ENCODE results near the gene PAX2.

Gene PAX2

DNA sequence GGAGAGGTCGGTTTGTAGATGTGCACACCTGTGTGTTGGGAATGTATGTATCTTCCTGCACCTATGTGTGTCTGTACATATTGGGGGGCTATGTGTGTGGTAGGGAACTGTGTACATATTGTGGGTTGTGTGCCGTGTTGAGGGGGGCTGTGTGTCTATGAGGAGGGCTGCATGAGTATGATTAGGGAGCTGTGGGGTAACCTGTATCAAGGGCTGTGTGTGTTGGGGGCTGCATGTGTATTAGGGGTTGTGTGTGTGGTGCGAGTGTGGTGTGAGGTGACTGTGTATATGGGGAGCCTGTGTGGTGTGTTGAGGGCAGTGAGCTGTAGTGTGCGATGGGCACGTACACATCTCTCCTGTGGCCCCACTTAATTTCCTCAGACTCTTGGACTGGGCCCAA is 22.2 kb upstream of the PAX2 start:
- no peak for DNase-seq
- in situ Hi-C loops (cut with HindIII; ENCODE audit: low pct_ligation_motif_present, low pct_unique_long_range_greater_than_20kb, low sequenced_read_pairs): no loop called here

DNA sequence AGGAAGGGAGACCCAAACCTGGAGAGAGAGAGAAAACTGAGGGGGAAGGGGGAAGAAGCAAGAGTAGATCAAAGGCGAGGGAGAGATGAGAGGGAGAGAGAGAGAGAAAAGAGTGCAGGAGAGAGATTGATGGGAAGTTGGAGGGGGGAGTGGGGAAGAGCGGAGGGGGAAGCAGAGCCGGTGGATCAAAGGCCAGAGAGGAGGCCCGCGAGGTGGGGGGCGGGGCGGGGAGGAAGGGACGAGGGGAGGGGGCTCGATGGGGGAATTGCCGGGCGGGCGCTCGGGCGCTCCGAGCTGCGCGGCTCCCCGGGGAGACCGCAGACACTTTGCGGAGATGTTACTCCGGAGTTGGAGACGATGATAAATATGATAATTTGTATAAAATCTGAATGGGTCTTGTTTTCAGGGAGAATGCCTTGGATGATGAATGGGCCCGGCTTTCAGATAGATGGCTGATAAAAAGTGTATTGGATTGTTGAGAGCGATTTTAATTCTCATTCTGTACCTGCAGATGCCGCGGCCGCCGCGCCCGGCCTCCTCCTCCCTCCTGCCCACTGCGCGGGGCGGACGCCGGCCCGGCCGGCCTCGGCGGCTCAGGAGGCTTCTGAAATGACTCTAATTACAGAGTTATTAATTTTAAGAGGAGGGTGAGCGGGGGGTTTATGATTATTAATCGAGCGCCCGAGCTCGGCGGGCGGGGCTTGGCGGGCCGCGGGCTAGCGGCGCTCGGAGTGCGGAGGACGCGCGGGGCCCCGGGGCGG is 21.4 kb upstream of the PAX2 start:
- in situ Hi-C loops (cut with HindIII; ENCODE audit: low pct_ligation_motif_present, low pct_unique_long_range_greater_than_20kb, low sequenced_read_pairs): no loop called here
- DNase-seq: no peak

DNA sequence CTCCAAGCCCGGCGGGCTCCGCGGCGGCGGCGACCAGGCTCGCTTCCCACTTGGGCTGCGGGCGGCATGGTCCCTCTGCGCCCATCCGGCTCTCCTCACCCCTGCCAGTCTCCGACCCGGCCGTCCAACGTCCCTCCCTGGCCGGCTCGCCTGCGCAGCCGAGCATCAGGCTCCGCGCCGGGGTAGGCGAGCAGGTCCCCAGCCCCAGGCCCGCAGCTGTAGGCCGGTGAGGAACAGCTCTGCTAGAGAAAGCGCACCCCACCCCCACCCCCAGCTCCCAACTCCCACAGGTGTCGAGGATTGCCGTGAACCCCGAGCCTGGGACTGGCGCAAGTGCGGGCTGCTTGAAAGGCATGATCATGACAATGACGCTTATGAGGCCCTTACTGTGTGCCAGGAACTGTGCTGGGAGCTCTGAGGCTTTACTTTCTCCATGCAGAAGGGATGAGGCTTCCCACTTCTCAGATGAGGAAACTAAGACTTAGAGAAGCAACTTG is 20.8 kb upstream of the PAX2 start:
- no peak for DNase-seq
- in situ Hi-C loops (cut with HindIII; ENCODE audit: low pct_ligation_motif_present, low pct_unique_long_range_greater_than_20kb, low sequenced_read_pairs): no loop called here

DNA sequence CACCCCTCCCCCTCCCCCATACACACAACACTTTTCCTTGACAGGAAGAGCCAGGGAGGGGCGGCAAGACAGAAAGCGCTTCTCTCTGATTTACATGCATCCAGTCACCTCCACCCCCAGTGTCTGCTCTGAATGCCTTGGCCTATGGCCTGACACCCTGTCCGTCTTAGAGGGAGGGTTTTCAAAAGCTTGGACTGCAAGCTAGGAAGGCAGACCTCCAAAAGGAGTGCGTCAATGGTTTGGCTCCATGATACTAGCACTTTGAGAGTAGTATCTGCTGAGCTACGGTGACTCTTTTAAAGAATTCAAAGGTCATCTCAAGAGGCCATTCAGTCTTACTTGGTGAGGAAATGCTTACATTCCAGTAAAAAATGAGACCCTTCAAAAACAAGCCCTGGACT is 20.3 kb upstream of the PAX2 start:
- DNase-seq: no peak
- in situ Hi-C loops (cut with HindIII; ENCODE audit: low pct_ligation_motif_present, low pct_unique_long_range_greater_than_20kb, low sequenced_read_pairs): no loop called here

DNA sequence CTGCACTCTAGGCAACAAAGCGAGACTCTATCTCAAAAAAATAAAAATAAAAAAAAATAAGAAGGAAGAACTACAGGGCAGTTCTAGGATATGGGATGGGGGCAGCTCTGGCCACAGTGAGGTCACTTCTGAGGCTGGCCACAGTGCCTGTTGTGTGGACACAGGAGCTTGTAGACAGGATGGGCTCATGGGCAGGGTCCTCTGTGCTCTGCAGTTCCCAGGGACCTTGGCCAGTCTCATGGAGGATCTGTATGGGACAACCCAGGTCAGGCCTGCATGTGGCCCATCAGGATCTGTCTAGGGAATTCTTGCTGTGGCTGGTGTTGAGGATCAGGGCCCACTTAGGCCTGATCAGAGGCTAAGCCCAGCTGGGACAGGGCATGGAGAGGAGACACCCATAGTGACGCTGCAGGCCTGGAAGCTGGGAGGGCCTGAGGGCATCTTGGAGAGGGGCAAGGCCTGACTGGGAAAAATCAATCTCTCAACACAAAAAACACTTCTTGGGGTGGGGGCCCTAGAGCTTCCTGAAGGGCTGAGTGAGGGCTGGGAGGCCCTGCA is 19.4 kb upstream of the PAX2 start:
- no peak for DNase-seq
- in situ Hi-C loops (cut with HindIII; ENCODE audit: low pct_ligation_motif_present, low pct_unique_long_range_greater_than_20kb, low sequenced_read_pairs): no loop called here

DNA sequence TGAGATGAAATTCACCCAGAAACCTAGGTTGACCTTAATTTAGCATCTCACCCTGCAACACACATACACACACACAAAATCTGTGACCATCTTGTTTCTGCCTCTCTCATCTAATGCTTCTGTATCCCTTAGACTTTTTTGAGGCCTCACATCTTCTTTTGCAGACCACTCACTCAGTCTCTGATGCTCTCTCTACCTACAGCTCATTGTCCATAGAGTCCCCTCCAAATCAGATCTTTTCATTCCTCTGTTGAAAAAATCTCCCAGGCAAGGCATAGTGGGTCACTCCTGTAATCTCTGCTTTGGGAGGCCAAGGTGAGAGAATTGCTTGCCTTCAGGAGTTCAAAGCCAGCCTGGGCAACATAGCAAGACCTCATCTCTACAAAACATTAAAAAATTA is 17.6 kb upstream of the PAX2 start:
- DNase-seq: no peak
- in situ Hi-C loops (cut with HindIII; ENCODE audit: low pct_ligation_motif_present, low pct_unique_long_range_greater_than_20kb, low sequenced_read_pairs): no loop called here

DNA sequence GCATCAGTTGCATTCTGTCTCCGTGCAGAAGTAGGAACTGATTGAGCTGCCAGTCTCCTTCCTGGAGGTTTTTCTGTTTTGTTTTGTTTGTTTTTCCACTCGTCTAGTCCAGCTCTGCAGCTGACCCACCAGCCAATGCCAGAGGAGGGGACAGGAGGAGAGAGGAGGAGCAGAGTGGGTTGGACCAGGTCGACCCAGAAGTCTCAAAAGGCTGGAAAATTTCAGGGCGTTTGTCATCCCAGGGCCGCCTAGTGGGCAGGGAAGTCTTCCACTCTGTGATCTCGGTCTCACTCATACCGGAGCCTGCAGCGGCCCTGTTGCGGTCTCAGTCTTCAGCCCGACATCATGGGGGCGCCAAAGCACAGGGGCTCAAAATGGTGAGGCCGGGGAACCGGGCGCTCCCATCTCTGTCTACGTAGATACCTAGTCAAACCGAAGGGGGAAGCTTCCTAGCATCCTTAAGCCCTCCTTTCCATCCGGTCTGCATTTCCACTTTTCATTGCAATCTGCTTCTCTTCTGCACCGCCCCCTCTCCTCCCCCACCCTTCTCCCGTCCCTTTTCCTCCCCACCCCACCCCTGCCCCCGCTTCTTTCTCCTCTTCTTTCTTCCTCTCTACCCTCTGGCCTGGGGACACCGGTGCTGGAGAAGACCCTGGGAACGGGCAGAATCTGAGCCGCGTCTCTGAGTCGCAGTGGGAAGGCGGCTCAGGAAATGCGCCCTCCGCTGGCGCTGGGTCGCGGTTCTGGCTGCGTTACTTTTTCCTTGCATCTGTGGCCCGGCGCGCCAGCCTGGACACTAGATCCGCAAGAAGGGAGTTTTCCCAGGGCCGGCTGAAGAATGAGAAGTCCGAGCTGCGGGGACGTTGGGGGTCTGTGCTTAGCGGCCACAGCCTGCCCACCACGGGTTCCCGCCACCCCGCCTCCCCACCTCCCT is 16.2 kb upstream of the PAX2 start:
- in situ Hi-C loops (cut with HindIII; ENCODE audit: low pct_ligation_motif_present, low pct_unique_long_range_greater_than_20kb, low sequenced_read_pairs): no loop called here
- peak; percentile 93 for DNase-seq

DNA sequence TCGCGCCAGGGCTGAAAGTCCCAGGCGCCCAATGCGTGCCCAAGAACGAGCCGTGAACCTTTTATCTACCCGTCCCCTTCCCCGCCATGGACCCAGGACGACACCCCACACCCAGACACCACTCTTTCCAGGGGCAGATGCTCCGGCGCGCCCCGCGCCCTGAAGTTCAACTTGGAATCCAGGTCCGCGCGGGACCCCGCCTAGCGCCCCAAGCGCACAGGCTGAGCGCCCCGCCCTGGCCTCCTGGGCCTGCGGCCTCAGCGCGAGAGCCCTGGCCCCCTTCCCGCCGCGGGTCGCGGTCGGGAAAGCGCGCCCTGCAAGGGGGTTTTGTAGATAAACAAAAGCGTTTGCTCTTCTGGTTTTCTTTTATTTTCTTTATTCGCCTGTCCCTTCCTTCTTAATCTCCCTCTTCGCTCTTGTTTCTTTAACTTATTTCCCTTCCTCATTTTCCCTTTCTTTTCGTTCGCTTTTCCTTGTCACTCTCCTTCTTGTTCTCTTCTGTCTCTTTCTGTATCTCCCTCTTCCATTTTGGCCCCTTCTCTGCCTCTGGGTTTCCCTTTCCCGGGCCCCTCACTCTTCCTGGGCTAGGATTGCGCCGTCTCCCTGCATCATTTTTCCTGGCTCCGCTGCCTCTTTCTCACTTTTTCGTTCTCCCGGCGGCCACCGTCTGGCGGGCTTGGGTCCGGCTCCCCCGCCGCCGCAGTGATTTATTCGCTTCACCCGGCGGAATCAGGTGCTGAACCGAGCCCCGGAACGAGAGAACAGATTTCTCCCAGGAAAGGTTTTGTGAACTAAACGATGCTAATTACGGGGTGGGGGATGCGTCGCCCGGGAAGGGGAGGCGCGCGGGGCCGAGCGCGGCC is 15.3 kb upstream of the PAX2 start:
- DNase-seq: peak; percentile 62
- in situ Hi-C loops (cut with HindIII; ENCODE audit: low pct_ligation_motif_present, low pct_unique_long_range_greater_than_20kb, low sequenced_read_pairs): no loop called here

DNA sequence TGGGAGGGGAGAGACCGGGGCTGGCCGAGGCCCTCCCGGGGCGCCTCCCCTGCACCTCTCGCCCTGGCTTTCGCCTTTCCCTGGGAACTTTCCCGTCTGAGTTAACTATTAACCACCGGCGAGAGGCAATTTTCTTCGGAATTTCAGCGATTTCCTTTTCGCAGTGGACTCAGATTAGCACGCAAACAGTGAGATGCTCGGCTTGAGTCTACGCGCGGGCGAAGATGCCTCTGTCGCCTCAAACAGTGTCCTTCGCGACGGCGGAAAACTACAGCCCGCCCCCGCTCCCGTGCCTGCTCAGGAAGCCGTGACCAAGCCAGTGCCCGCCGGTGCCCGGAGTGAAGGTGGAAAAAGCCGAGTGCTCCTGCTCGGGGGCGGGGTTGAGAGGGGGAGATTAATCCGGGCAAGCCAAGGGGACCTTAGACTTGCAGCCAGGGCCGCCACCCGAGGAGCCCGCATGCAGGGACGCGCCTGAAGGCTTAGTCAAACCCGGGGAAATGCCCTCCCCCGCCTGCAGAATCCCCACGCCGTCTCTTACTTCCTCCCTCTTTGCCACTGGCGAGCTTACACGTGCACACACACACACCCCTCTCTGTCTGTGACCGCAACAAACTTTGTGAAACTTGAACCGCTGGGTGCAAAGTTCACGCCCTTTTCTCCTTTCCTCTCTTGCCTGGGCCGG is 14.5 kb upstream of the PAX2 start:
- DNase-seq: peak; percentile 96
- in situ Hi-C loops (cut with HindIII; ENCODE audit: low pct_ligation_motif_present, low pct_unique_long_range_greater_than_20kb, low sequenced_read_pairs): no loop called here

DNA sequence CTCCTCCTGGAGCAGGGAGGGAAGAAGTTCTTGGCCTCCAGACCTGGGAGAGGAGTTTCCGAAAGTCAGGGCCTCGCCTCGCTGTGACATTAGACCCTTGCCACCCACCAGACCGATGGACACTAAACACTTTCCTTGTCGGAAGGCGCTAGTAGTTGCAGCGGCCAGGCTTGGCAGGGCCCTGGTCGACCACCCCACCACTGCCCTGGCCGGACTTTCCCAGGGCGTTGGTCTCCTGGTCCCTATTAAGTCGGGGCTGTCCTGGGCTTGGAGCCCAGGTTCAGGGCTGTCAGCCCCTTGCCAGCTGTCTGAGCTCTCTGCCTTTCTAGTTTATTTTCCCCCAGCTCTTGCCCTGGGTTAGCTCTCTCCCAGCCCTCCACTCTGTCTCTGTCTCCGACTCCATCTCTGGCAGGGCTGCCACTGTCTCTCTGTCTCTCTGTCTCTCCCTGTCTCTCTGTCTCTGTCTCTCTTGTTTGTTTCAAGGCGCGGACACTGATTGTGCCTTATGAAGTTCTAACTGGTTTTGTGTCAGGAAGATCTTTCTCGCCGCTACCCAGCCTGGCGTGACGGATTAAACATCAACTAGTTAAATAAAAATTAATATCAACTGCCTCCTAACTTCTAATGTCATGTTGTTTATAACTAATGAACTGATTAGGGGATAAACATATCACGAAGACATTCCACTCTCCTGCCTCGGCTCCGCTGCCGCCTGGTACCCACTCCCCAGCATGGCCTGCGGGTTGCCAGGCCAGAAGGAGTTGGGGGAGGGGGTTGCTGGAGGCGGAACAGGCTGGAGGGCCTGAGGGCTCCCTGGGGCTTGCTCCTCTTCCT is 13.8 kb upstream of the PAX2 start:
- in situ Hi-C loops (cut with HindIII; ENCODE audit: low pct_ligation_motif_present, low pct_unique_long_range_greater_than_20kb, low sequenced_read_pairs): no loop called here
- DNase-seq: peak; percentile 52

DNA sequence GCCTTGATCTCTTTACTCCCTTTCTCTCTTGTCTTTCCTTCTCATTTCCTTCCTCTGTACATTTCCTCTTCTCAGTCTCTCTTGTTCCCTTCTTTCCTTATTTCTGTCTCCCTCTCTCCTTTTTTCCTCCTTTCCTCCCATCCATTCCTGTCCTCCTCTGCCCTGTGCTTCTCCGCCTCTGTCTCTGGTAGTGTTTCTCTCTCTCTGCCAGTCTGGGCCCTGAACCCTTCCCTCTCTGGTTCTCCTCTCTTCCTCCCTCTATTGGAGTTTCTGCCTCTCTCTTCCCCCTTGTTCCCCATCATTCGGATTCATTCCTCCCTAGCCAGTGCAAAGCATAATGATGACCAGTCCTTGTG is 13.2 kb upstream of the PAX2 start:
- DNase-seq: no peak
- in situ Hi-C loops (cut with HindIII; ENCODE audit: low pct_ligation_motif_present, low pct_unique_long_range_greater_than_20kb, low sequenced_read_pairs): no loop called here

DNA sequence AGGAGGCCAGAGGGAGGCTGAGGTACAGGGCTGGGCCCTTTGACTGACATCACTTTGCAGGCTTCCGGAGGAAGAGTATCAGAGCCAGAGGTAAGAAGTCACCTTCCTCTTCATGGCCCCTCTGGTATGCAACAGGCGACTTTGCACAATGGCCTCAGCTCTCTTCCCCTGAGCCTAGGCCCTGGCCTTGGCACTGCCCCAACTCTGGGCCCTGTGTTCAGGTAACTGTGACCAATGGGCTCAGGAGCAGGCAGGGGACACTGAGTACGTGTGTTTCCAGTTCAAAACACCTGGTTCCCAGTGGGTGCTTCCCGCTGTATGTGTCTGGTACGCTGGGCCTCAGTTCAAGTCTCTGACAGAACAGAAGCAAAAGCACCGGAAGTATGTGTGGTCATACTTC is 12.1 kb upstream of the PAX2 start:
- in situ Hi-C loops (cut with HindIII; ENCODE audit: low pct_ligation_motif_present, low pct_unique_long_range_greater_than_20kb, low sequenced_read_pairs): no loop called here
- no peak for DNase-seq

DNA sequence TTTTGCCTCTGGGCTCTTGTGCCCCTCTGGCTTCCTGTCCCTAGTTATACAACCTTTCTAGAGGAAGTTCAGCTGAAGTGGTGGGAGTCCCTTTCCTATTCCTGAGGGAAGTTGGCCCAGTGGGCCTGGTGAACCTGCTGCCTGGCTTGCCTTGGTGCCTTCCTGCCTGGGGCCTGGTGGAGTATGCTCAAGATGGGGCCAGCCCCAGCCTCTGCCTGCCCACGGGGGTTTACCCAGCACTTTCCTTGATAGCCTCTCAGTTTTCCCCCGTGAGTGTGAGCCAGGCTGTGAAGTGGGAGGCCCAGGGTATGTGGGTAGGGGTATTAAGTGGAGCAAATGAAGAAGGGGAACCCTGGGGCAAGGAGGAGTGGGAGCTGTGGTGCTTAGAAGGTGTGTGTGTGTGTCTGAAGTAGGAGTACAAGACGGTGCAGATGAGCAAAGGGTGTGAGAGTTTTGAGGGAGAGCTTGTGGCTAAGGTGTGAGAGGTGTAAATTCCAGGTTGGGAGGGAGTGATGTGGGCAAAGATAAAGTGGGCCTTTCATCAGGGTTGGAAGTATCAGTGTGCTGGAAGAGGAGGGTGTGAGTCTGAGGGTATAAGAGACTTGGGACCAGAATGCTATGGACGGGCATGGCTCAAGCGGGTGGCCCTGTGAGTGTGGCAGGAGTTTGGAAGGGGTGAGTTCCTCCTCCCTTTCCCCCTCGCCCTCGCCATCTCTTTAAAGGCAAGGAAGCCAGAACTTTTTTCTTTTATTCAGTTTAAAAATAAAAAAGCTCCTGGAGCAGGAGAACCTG is 10.9 kb upstream of the PAX2 start:
- no peak for DNase-seq
- in situ Hi-C loops (cut with HindIII; ENCODE audit: low pct_ligation_motif_present, low pct_unique_long_range_greater_than_20kb, low sequenced_read_pairs): no loop called here

DNA sequence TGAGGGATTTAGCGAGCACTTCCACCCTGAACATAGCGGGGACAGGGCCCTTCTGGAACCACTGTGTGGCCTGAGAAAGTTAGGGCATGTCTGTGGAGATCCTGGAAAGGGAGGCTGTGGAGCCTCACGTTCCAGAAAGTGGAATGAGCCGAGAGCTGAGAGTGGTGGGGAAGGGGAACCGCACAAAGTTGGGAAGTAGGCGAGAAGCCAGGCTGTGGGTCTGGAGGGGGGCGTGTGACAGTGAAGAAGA is 10.4 kb upstream of the PAX2 start:
- peak; percentile 33 for DNase-seq
- in situ Hi-C loops (cut with HindIII; ENCODE audit: low pct_ligation_motif_present, low pct_unique_long_range_greater_than_20kb, low sequenced_read_pairs): no loop called here

DNA sequence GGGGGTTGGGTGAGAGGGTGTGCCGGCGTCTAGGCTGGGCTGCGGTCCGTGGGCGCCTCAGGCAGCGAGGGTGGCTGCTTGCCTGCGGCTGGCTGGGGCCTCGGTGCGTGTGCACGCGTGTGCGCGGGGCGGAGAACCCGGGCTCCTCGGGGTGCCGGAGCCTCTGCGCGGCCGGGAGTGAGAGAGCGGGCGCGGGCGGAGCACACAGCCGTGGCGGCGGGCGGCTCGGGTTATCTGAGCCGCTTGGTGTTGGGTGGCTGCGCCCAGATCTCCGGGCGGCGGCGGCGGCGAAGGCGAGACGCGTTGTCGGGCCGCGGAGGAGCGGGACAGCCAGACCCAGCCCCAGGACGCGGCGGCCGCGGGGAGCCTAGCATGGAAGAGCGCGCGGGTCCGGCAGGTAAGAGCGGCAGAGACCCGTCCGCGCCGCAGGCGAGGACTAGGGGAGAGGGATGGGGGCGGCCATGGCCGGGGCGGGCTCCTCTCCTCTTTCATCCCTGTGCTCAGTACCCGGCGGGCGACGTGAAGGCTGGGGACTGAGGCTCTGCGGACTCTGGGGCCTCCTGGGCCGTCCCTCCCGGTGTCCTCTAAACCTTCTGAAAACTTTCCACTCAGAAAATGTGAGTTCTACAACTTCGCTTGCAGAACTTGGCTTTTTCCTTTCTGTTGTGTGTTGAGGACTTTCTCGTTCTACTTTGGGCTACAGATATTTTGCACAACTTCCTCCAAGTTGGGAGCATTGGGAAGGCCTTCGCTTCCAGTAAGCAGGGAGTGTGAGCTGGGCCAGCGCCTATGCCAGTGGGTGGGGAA is 9.8 kb upstream of the PAX2 start:
- peak; percentile 52 for DNase-seq
- in situ Hi-C loops (cut with HindIII; ENCODE audit: low pct_ligation_motif_present, low pct_unique_long_range_greater_than_20kb, low sequenced_read_pairs): no loop called here

DNA sequence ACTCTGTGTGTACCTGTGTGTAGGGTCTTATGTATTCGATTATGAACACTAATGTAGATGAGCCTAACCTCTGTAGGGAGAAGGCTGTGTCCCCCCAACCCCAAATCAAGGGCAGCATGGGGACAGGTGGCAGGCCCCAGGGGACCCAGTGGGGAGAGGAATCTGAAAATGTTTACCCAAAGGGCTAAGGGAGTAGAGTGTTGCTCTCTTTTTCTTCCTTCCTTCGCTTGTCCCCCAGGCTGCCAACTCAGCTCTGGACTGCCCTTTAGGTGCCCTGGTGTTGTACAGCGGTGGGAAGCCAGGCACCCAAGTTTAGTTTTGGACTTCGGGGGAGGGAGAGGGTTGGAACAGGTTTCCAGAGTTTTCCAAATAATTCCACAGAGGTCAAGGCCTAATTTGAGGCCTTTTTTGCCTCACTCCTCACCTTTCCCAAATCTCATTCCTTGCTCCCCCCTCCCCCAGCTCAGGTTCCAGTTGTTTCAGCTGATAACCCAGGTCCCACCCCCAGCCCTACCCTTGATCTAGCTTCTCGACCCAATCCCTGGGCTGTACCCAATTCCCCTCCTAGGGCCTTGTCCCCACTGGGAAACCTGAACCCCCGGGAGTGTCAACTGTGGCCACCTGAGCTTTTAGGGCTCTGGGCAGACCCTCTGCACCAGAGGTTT is 9.1 kb upstream of the PAX2 start:
- peak; percentile 46 for DNase-seq
- in situ Hi-C loops (cut with HindIII; ENCODE audit: low pct_ligation_motif_present, low pct_unique_long_range_greater_than_20kb, low sequenced_read_pairs): no loop called here
